Omental fat pad (tissue), 4 donors: Measurements from ENCODE around the gene RPUSD2. TPM values are rescaled to one million over a fixed set of nuclear protein-coding genes. Genes with fewer than 3 reads are reported as not detected.
"Not testable (repeated sequence)": the region's sequence is repeated elsewhere in the genome, so short reads cannot be mapped to it uniquely, and the experiment has no call there.

Experiments used
- ATAC-seq: fragments of 150-250 bp; one replicate; pipeline ENCODE4 v1.9.1; 2016; ENCODE audit warnings: mild to moderate bottlenecking, moderate library complexity; ENCODE audit not compliant: low FRiP score
- DNase-seq: peaks from one replicate; pipeline ENCODE4 v3.0.0-alpha.2; 2019; ENCODE audit warnings: low spot score
- CTCF ChIP-seq, 3 donors: fragments of 450-650 bp; IDR thresholded peaks; one replicate each; pipeline ENCODE4 v1.5.1; 2016 to 2017; ENCODE audit warnings: antibody characterized with exemption in 3 of 3, mild to moderate bottlenecking in 3 of 3, moderate library complexity in 2 of 3
- total RNA-seq, 4 donors: library from RNA; depleted of rRNA; stranded (reverse); fragments of >200 nt; gene quantifications; one replicate each; pipeline ENCODE4 v1.1.0, GENCODE V29; 2016

The RPUSD2 gene
- total RNA-seq, 4 donors from 2014 or later = 2.3 to 7.8 (median 4.5) TPM

- ATAC-seq = peak; percentile 97
- no peak for TF ChIP-seq CTCF (IDR thresholded peaks at IDR 0.05)
- peak; percentile 92 for DNase-seq
Observed at GRCh38 chr15:40564591-40565332, 4.3 kb upstream of the RPUSD2 start, which contains the start of gene CCDC32. CCDC32 (minus strand) TSS chr15:40565042; CDS start chr15:40563015, 2,027 bp downstream.

- ATAC-seq (no peak), DNase-seq (no peak)
- TF ChIP-seq CTCF (IDR thresholded peaks at IDR 0.05) = no peak
Observed at GRCh38 chr15:40565333-40566238, 3.5 kb upstream of the RPUSD2 start.

DNA sequence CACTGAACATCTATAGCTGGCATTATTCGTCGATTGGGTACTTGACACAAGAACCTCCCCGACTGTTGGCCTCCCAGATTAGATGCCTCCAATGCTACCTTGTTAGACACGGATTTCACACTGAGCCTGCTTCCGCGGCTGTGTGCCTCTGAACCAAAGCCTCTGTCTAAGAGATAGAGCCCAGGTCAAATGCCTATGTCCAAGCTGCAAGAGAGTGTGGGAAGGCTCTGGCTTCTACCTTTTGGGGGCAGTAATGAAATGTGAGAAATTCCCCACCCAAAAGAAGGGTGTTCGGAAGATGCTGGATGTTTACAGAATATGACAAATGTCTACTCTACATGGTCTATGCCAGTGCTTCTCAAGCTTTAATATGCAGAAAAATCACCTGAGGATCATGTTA is 2.0 kb upstream of the RPUSD2 start:
- ATAC-seq = no peak
- TF ChIP-seq CTCF (IDR thresholded peaks at IDR 0.05) = no peak

DNA sequence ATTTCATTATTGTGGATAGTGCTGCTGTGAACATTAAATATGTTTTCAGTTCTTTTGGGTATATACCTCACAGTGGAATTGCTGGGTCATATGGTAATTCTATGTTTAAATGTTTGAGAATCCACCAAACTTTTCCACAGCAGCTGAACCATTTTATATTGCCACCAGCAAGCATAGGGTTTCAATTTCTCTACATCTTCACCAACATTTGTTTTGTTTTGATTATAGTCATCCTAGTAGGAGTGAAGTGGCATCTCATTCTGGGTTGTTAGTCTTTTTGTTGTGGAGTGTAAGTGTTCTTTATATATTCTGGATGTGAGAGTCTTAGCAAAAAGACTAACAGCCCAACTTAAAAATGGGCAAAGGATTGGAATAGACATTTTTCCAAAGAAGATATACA is 6.0 kb downstream of the RPUSD2 start:
- ATAC-seq = no peak
- TF ChIP-seq CTCF (IDR thresholded peaks at IDR 0.05) = no peak
- DNase-seq = no peak

More for the DNA sequence above, 2.0 kb upstream of the RPUSD2 start:
- DNase-seq = no peak

- ATAC-seq, DNase-seq: not testable (repeated sequence)
Observed at GRCh38 chr15:40576914-40577313, 7.8 kb downstream of the RPUSD2 start.

DNA sequence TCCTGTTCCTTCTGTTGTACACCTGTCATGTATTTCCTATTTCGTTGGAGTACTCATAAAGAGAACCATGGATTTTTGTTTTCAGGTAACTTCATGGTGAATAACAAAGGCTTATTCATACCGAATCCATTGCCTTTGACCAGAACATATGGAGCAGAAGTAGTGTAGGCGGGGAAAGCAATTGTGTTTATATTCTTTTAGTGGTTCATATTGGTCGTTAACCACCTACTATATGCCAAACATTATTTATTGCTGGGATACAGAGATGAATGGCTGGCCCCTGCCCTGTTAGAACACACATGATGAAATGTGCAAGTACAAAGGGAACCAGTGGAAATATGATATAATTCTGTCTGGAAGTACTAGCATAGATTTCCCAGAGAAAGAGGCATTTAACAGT is 9.8 kb downstream of the RPUSD2 start:
- no peak for ATAC-seq
- no peak for TF ChIP-seq CTCF (IDR thresholded peaks at IDR 0.05)
- DNase-seq = no peak

DNA sequence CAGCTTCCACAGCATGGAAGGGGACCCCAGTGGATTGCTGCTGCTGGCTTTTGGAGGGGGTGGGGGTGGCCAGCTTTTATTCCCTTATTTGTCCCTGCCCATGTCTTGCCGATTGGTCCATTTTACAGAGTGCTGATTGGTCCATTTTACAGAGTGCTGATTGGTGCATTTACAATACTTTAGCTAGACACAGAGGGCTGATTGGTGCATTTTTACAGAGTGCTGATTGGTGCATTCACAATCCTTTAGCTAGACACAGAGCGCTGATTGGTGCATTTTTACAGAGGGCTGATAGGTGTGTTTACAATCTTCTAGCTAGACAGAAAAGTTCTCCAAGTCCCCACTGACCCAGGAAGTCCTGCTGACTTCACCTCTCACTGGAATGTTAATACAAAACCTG is 12.7 kb downstream of the RPUSD2 start:
- ATAC-seq, DNase-seq: not testable (repeated sequence)
